Activated CD4-positive, alpha-beta T cell treated with anti-CD3 and anti-CD28 coated beads for 36 hours (primary cell): Measurements from ENCODE around the gene PDS5A. TPM values are rescaled to one million over a fixed set of nuclear protein-coding genes. Genes with fewer than 3 reads are reported as not detected.
"Not testable (repeated sequence)": the region's sequence is repeated elsewhere in the genome, so short reads cannot be mapped to it uniquely, and the experiment has no call there.

Source experiments
- ATAC-seq: fragments of 200-7000 bp; cut with Tn5 transposase; one replicate; pipeline ENCODE4 v1.10.0; 2021; ENCODE audit warnings: mild to moderate bottlenecking, moderate library complexity
- CTCF ChIA-PET: fragments of 350-600 bp; sonication (Branson Sonifier 250); formaldehyde crosslinking; loops from one replicate; lab custom pipeline; 2021; ENCODE audit warnings: antibody characterized with exemption; lab: Charles Lee
- POLR2A ChIA-PET: fragments of 350-600 bp; sonication (Branson Sonifier 250); formaldehyde crosslinking; loops from one replicate; lab custom pipeline; 2021; ENCODE audit warnings: antibody characterized with exemption, inconsistent platforms; lab: Charles Lee
- DNase-seq: peaks from one replicate; pipeline ENCODE4 v3.0.0-alpha.2; 2020
- H3K27ac Mint-ChIP-seq: one replicate; pipeline ENCODE4 v1.8.0; 2021; ENCODE audit warnings: mixed read lengths
- H3K27me3 Mint-ChIP-seq: one replicate; pipeline ENCODE4 v1.8.0; 2021; ENCODE audit warnings: mixed read lengths
- H3K36me3 Mint-ChIP-seq: one replicate; pipeline ENCODE4 v1.8.0; 2021; ENCODE audit warnings: low read depth, mixed read lengths
- H3K4me1 Mint-ChIP-seq: one replicate; pipeline ENCODE4 v1.8.0; 2021; ENCODE audit warnings: mixed read lengths
- H3K4me3 Mint-ChIP-seq: one replicate; pipeline ENCODE4 v1.8.0; 2021; ENCODE audit warnings: mild to moderate bottlenecking, moderate library complexity, mixed read lengths
- H3K9me3 Mint-ChIP-seq: one replicate; pipeline ENCODE4 v1.8.0; 2021; ENCODE audit warnings: low read depth, mixed read lengths
- intact Hi-C, 2 experiments: fragments of 100-400 bp; cut with DNase I in 1 of 2; cut with micrococcal nuclease in 1 of 2; formaldehyde crosslinking; loops; one replicate each; pipeline versions ENCODE4 v1.14.2 to v1.15.1; 2022 to 2024; cut with DNase I, micrococcal nuclease
- total RNA-seq, 2 experiments: library from RNA; stranded (reverse); gene quantifications; one replicate each; pipeline ENCODE4 v1.2.3, GENCODE V29; 2021

Gene PDS5A
- total RNA-seq, 2 experiments from 2014 or later: 98.5 to 102 TPM

DNA sequence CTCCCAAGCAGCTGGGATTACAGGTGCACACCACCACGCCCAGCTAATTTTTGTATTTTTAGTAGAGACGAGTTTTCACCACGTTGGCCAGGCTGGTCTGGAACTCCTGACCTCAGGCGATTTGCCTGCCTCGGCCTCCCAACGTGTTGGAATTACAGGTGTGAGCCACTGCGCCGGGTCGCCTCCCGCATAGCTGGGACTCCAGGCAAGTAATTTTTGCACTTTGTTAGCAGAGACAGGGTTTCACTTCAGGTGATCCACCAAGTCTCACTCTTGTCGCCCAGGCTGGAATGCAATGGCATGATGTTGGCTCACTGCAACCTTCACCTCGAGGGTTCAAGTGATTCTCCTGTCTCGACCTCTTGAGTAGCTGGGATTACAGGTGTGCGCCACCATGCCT is 137.2 kb downstream of the PDS5A start:
- DNase-seq, ATAC-seq, H3K27ac Mint-ChIP-seq, H3K27me3 Mint-ChIP-seq, H3K9me3 Mint-ChIP-seq, intact Hi-C loops, POLR2A ChIA-PET, CTCF ChIA-PET, H3K4me3 Mint-ChIP-seq, H3K4me1 Mint-ChIP-seq: not testable (repeated sequence)
- H3K36me3 Mint-ChIP-seq: peaks cover 49% of the 10 kb centered on the region

DNA sequence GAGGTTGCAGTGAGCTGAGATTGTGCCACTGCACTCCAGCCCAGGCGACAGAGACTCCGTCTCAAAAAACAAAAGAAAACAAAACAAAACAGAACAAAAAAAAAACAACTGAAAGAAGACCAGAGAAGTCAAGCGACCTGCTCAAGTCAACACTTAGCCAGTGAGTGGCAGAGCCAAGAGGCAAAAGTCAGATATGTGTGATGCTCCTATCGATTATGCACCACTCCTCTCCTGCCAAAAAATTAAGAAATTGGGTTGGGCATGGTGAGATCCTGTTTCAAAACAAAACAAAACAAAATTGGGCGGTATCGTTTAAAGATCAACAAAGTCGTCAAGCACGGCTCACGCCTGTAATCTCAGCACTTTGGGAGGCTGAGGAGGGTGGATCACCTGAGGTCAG is 137.7 kb downstream of the PDS5A start:
- Mint-ChIP-seq H3K4me1 (no peaks in the 10 kb centered on the region), H3K27me3 (no peaks in the 10 kb centered on the region), H3K4me3 (no peak overlapping the region), H3K27ac (no peak overlapping the region), H3K36me3 (peaks cover 49% of the 10 kb centered on the region), H3K9me3 (no peaks in the 10 kb centered on the region)
- no peak for ATAC-seq
- POLR2A ChIA-PET: no interaction called here
- intact Hi-C loops: no loop called here
- CTCF ChIA-PET: no interaction called here
- DNase-seq: no peak

DNA sequence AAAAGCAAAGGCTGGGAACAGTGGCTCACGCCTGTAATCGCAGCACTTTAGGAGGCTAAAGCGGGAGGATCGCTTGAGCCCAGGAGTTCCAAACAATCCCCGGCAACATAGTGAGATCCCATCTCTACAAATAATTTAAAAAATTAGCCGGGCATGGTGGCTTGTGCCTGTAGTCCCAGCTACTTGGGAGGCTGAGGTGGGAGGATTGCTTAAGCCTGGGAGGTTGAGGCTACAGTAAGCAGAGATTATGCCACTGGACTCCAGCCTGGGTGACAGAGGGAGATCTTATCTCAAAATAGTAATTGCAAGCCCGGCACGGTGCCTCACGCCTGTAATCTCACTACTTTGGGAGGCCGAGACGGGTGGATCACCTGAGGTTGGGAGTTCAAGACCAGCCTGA is 139.3 kb downstream of the PDS5A start:
- CTCF ChIA-PET: not testable (repeated sequence)

DNA sequence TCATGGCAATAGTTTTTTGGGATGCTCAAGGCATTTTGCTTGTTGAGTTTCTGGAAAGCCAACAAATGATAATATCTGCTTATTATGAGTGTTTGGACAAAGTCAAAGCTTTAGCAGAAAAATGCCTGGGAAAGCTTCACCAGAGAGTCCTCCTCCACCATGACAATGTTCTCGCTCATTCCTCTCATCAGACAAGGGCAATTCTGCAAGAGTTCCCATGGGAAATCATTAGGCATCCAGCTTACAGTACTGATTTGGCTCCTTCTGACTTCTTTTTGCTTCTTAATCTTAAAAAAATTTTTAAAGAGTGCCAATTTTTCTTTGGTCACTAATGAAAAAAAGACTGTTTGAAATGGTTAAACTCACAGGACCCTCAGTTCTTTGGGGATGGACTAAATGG is 143.4 kb downstream of the PDS5A start:
- CTCF ChIA-PET: interaction anchor here (1.1 kb wide), 1 partner anchor 8 kb away, joined by 3 read pairs; no protein-coding TSS in a partner anchor
- intact Hi-C loops: no loop called here
- H3K4me1 Mint-ChIP-seq: no peaks in the 10 kb centered on the region

More for the DNA sequence above, 139.3 kb downstream of the PDS5A start:
- POLR2A ChIA-PET, DNase-seq, H3K9me3 Mint-ChIP-seq, ATAC-seq, intact Hi-C loops, H3K27me3 Mint-ChIP-seq, H3K4me3 Mint-ChIP-seq, H3K4me1 Mint-ChIP-seq, H3K27ac Mint-ChIP-seq: not testable (repeated sequence)
- peaks cover 47% of the 10 kb centered on the region for H3K36me3 Mint-ChIP-seq

DNA sequence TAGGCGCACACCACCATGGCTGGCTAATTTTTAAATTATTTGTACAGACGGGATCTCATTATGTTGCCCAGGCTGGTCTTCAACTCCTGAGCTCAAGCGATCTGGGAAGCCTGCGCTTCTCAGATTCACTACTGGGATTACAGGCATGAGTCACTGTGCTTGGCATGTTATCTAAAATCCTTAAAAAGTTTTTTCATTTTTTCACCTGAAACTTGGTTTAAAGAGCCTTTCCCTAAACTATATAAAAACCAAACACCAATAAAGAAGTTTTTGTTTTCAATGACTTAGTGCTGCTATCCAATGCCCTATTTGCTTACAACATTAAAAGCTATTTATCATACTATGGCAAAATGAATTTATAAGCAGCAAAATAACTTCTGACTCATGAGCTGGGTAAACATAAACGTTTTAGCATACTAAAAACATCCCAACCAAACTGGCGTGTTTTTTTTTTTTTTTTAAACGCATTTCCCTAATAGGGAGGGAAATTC is 151.9 kb downstream of the PDS5A start:
- ATAC-seq: no peak
- no peaks in the 10 kb centered on the region for H3K9me3 Mint-ChIP-seq
- no peak for DNase-seq
- no peak overlapping the region for H3K27ac Mint-ChIP-seq
- H3K4me1 Mint-ChIP-seq: no peaks in the 10 kb centered on the region
- CTCF ChIA-PET: interaction anchor here (0.6 to 1.4 kb wide), 4 partner anchors 14 to 725 kb away, joined by 3 to 4 read pairs (median 4); no protein-coding TSS in a partner anchor
- H3K4me3 Mint-ChIP-seq: no peak overlapping the region
- intact Hi-C loops: no loop called here
- POLR2A ChIA-PET: no interaction called here
- H3K36me3 Mint-ChIP-seq: peaks cover 33% of the 10 kb centered on the region
- no peaks in the 10 kb centered on the region for H3K27me3 Mint-ChIP-seq

More for the DNA sequence above, 143.4 kb downstream of the PDS5A start:
- H3K9me3 Mint-ChIP-seq: no peaks in the 10 kb centered on the region
- POLR2A ChIA-PET: interaction anchor here (0.6 to 0.7 kb wide), 2 partner anchors 60 to 79 kb away, joined by 3 read pairs; no protein-coding TSS in a partner anchor
- no peak overlapping the region for H3K4me3 Mint-ChIP-seq
- H3K36me3 Mint-ChIP-seq: peaks cover 49% of the 10 kb centered on the region
- H3K27me3 Mint-ChIP-seq: no peaks in the 10 kb centered on the region
- H3K27ac Mint-ChIP-seq: no peak overlapping the region
- no peak for DNase-seq
- no peak for ATAC-seq

DNA sequence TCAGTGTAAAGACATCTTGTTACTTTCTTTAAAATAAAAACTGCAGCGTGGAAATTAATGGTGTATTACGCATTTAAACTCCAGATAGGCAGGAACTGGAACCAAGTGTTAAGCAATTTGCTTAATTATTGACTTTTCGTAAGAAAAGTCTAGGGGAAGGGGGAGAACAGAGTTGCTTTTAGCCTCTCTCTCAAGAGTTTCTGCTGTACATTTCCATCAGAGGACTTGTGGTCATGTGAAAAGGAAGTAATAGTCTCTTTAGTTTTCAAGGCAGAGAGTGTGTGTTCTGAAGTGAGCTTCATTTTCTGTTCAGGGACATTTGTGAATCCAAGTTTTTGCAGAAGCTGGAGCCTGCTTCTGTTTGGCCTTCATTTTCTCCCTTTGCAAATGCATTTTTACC is 152.6 kb downstream of the PDS5A start:
- ChIA-PET CTCF (interaction anchor here (1.1 to 1.4 kb wide), 2 partner anchors 13 to 213 kb away, joined by 3 to 4 read pairs; no protein-coding TSS in a partner anchor), POLR2A (no interaction called here)
- Mint-ChIP-seq H3K4me3 (no peak overlapping the region), H3K36me3 (peaks cover 28% of the 10 kb centered on the region), H3K9me3 (no peaks in the 10 kb centered on the region), H3K27ac (no peak overlapping the region), H3K27me3 (no peaks in the 10 kb centered on the region), H3K4me1 (no peaks in the 10 kb centered on the region)
- ATAC-seq (no peak), DNase-seq (no peak)
- intact Hi-C loops: no loop called here

DNA sequence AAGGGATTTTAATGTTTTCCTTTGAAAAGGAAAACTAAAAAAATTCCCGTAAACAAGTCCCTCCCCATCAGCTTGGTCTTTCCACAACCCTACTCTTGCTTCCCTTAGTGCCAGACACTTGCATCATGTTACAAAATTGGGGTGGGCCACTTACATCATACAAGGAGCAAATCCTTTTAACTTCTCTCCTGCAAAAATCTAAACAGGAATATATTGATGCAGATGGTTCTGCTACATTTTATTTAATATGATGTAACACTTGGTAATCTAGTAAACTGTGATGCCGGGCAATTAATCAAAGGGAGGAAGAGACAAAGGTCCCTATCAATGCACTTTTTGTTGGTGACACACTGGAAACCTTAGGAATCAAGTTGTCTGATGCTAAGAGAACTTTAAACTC is 154.5 kb downstream of the PDS5A start:
- H3K4me1 Mint-ChIP-seq: no peaks in the 10 kb centered on the region
- no peaks in the 10 kb centered on the region for H3K27me3 Mint-ChIP-seq
- ATAC-seq: no peak
- ChIA-PET CTCF (interaction anchor here (1.6 kb wide), 1 partner anchor 11 kb away, joined by 3 read pairs; no protein-coding TSS in a partner anchor), POLR2A (no interaction called here)
- no peak for DNase-seq
- peaks cover 24% of the 10 kb centered on the region for H3K36me3 Mint-ChIP-seq
- no peak overlapping the region for H3K27ac Mint-ChIP-seq
- intact Hi-C loops: no loop called here
- no peak overlapping the region for H3K4me3 Mint-ChIP-seq
- no peaks in the 10 kb centered on the region for H3K9me3 Mint-ChIP-seq

DNA sequence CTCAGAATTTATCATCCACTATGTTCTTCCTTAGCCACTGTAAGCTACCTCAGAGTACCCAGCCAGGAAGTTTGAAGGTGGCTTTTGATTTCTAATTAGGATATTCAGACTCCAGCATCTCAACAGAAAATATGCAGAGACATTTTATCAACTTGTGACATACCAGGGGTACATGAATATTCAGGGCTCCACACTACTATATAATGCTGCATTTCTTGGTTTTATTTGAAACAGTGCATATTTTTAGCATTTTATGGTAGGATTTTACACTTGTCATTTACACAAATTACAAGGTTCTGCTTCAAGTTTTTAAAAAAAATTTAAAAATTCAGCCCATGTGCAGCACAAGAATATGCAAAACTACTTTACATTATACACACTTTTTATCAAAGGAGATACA is 155.0 kb downstream of the PDS5A start:
- ChIA-PET CTCF (no interaction called here), POLR2A (no interaction called here)
- peaks cover 20% of the 10 kb centered on the region for H3K36me3 Mint-ChIP-seq
- no peaks in the 10 kb centered on the region for H3K9me3 Mint-ChIP-seq
- no peaks in the 10 kb centered on the region for H3K4me1 Mint-ChIP-seq
- intact Hi-C loops: no loop called here
- H3K27ac Mint-ChIP-seq: no peak overlapping the region
- no peak overlapping the region for H3K4me3 Mint-ChIP-seq
- DNase-seq: no peak
- no peaks in the 10 kb centered on the region for H3K27me3 Mint-ChIP-seq
- ATAC-seq: no peak

DNA sequence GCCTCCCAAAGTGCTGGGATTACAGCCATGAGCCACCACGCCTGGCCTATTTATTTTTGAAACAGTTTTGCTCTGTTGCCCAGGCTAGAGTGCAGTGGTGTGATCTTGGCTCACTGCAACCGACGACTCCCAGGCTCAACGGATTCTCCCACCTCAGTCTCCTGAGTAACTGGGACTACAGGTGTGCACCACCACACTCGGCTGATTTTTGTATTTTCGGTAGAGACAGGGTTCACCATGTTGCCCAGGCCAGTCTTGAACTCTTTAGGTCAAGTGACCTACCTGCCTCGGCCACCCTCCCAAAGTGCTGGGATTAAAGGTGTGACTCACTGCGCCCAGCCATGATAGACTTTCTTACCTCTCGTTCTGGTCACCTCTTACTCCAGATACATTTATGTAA is 155.8 kb downstream of the PDS5A start:
- CTCF ChIA-PET: interaction anchor here (0.6 kb wide), 1 partner anchor 78 kb away, joined by 3 read pairs; no protein-coding TSS in a partner anchor
- no peak overlapping the region for H3K4me3 Mint-ChIP-seq
- POLR2A ChIA-PET: no interaction called here
- H3K9me3 Mint-ChIP-seq: no peaks in the 10 kb centered on the region
- H3K4me1 Mint-ChIP-seq: no peaks in the 10 kb centered on the region
- DNase-seq (no peak), ATAC-seq (no peak)
- H3K36me3 Mint-ChIP-seq: peaks cover 18% of the 10 kb centered on the region
- H3K27me3 Mint-ChIP-seq: no peaks in the 10 kb centered on the region
- H3K27ac Mint-ChIP-seq: no peak overlapping the region
- intact Hi-C loops: no loop called here

DNA sequence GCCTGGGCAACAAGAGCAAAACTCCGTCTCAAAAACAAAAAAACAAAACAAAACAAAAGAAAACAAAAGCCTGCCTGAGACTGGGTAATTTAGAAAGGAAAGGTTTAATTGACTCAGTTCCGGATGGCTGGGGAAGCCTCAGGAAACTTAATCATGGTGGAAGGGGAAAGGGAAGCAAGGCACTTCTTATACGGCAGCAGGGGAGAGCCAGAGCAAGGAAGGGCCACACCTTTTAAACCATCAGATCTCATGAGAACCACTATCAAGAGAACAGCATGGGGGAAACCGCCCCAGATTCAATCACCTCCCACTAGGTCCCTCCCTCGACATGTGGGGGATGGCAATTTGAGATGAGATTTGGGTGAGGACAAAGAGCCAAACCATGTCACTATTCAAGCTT is 157.5 kb downstream of the PDS5A start:
- intact Hi-C loops: no loop called here
- H3K27me3 Mint-ChIP-seq: no peaks in the 10 kb centered on the region
- ChIA-PET POLR2A (no interaction called here), CTCF (no interaction called here)
- H3K4me3 Mint-ChIP-seq: no peak overlapping the region
- H3K36me3 Mint-ChIP-seq: peaks cover 15% of the 10 kb centered on the region
- no peak overlapping the region for H3K27ac Mint-ChIP-seq
- no peak for ATAC-seq
- no peak for DNase-seq
- no peaks in the 10 kb centered on the region for H3K4me1 Mint-ChIP-seq
- no peaks in the 10 kb centered on the region for H3K9me3 Mint-ChIP-seq

DNA sequence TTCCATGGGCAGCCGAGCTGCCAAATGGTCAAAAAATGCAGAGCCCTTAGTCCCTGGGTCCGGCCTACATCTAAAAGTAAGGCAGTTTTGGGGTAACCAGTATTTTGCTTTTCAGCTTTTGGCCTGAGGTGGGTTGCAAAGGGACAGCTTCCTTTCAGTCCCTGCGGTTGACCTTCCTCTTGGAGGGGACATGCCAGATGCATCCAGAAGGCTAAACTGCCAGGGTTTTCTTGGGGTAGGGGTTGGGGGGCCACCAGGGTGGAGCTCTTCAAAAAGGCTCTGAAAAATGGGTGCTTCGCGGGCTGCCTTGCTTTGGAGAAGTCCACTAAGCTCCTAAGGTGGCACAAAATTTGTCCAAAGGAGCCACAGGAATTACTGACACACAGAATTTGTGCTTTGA is 159.1 kb downstream of the PDS5A start:
- H3K9me3 Mint-ChIP-seq: no peaks in the 10 kb centered on the region
- POLR2A ChIA-PET: interaction anchor here (0.6 to 0.7 kb wide), 2 partner anchors 51 to 262 kb away, joined by 5 to 6 read pairs; no protein-coding TSS in a partner anchor
- ATAC-seq (no peak), DNase-seq (no peak)
- intact Hi-C loops: loop anchor here in 1 of 2 experiments (10.0 kb wide), 1 partner anchor 124 kb away; the partner anchor contains the start of gene UBE2K
- no peaks in the 10 kb centered on the region for H3K27me3 Mint-ChIP-seq
- H3K36me3 Mint-ChIP-seq: peaks cover 10% of the 10 kb centered on the region
- no peaks in the 10 kb centered on the region for H3K4me1 Mint-ChIP-seq
- H3K27ac Mint-ChIP-seq: peak overlapping the region; percentile 8
- CTCF ChIA-PET: interaction anchor here (0.7 to 1.2 kb wide), 4 partner anchors 28 to 355 kb away, joined by 3 to 5 read pairs (median 3); no protein-coding TSS in a partner anchor
- H3K4me3 Mint-ChIP-seq: no peak overlapping the region
